Smooth muscle cell of the coronary artery (primary cell): Measurements from ENCODE around the gene TATDN2. TPM values are rescaled to one million over a fixed set of nuclear protein-coding genes. Genes with fewer than 3 reads are reported as not detected.

Source experiments
- total RNA-seq: library from RNA; depleted of rRNA; stranded (reverse); fragments of >200 nt; gene quantifications from 2 replicates; pipeline ENCODE4 v1.2.3, GENCODE V29; 2014; ENCODE audit warnings: low replicate concordance

Gene TATDN2
- total RNA-seq, result 7.1 and 9.8 TPM in 2 replicates

GRCh38 chr3:10248184-10248983 lies at the start of gene TATDN2:
Gene TATDN2 (plus strand): TSS chr3:10248459. CDS start chr3:10249201, 742 bp downstream.

GRCh38 chr3:10292505-10293419 lies 44.5 kb downstream of the TATDN2 start, which contains the start of gene GHRL:
Gene GHRL (minus strand): TSS chr3:10292947. CDS start chr3:10290180, 2,767 bp downstream.

Other genes with a start within 250 kb of the TATDN2 start
- 1.5 and 9.2 TPM in 2 replicates for gene FANCD2, start 222.0 kb upstream of the TATDN2 start, total RNA-seq
- not detected in 2 replicates for gene FANCD2OS, start 140.2 kb upstream of the TATDN2 start, total RNA-seq
- 125 and 135 TPM in 2 replicates for gene BRK1, start 132.8 kb upstream of the TATDN2 start, total RNA-seq
- gene VHL, start 106.7 kb upstream of the TATDN2 start, total RNA-seq, result 29.1 and 32.7 TPM in 2 replicates
- gene IRAK2, start 83.5 kb upstream of the TATDN2 start, total RNA-seq, result 4.1 and 6.8 TPM in 2 replicates
- 0.30 TPM in 1 of 2 replicates, not detected in the other for gene GHRL, start 44.5 kb downstream of the TATDN2 start, total RNA-seq
- gene SEC13, start 72.7 kb downstream of the TATDN2 start, total RNA-seq, result 379 and 528 TPM in 2 replicates